Neutrophil (primary cell): ENCODE measurements around the gene TIMM8B.
"Not testable (repeated sequence)": the region's sequence is repeated elsewhere in the genome, so short reads cannot be mapped to it uniquely, and the experiment has no call there.

Experiments
- H3K27ac ChIP-seq: fragments of 200-600 bp; sonication (generic); 2 replicates; pipeline ENCODE4 v1.5.1; 2016; ENCODE audit warnings: mild to moderate bottlenecking, moderate library complexity
- H3K27me3 ChIP-seq: fragments of 200-600 bp; sonication (generic); 2 replicates; pipeline ENCODE4 v1.6.0; 2016; ENCODE audit warnings: mild to moderate bottlenecking
- H3K36me3 ChIP-seq: fragments of 200-600 bp; sonication (generic); 2 replicates; pipeline ENCODE4 v1.5.1; 2017
- H3K4me1 ChIP-seq, 2 experiments: fragments of 200-600 bp in 1 of 2; sonication (generic) in 1 of 2; 1 replicate in 1 of 2; 2 replicates in 1 of 2; pipeline versions ENCODE4 v1.5.1 to v1.6.1; 2013 to 2016; ENCODE audit warnings: low read depth in 1 of 2, low read length in 1 of 2, mild to moderate bottlenecking in 1 of 2, moderate library complexity in 1 of 2; ENCODE audit not compliant: control insufficient read depth in 1 of 2, insufficient read depth in 1 of 2
- H3K4me3 ChIP-seq, 2 experiments: fragments of 200-600 bp in 1 of 2; sonication (generic) in 1 of 2; 1 replicate in 1 of 2; 2 replicates in 1 of 2; pipeline ENCODE4 v1.5.1; 2013 to 2016; ENCODE audit warnings: low read depth in 1 of 2, low read length in 1 of 2, mild to moderate bottlenecking in 1 of 2, moderate library complexity in 1 of 2
- H3K9me3 ChIP-seq: fragments of 200-600 bp; sonication (generic); 2 replicates; pipeline ENCODE4 v1.5.1; 2016
- CTCF ChIP-seq: fragments of 200-600 bp; sonication (generic); IDR thresholded peaks from 2 replicates; pipeline ENCODE4 v1.5.1; 2016; ENCODE audit warnings: antibody characterized with exemption

The TIMM8B gene

GRCh38 chr11:112097734-112098528 lies 11.4 kb upstream of the TIMM8B start:
- H3K4me3 ChIP-seq: no peak overlapping the region
- no peaks in the 10 kb centered on the region for H3K27me3 ChIP-seq
- H3K9me3 ChIP-seq: no peaks in the 10 kb centered on the region
- no peak overlapping the region for H3K27ac ChIP-seq
- H3K36me3 ChIP-seq: peaks cover 40% of the 10 kb centered on the region
- no peak for TF ChIP-seq CTCF
- H3K4me1 ChIP-seq: peaks cover 0 to 5% of the 10 kb centered on the region in 2 experiments

GRCh38 chr11:112096194-112096593 lies 9.6 kb upstream of the TIMM8B start:
- no peak for TF ChIP-seq CTCF
- H3K36me3 ChIP-seq: peaks cover 58% of the 10 kb centered on the region
- no peaks in the 10 kb centered on the region for H3K27me3 ChIP-seq
- H3K4me3 ChIP-seq: no peak overlapping the region
- H3K27ac ChIP-seq: no peak overlapping the region
- H3K4me1 ChIP-seq: peaks cover 0 to 2% of the 10 kb centered on the region in 2 experiments
- no peaks in the 10 kb centered on the region for H3K9me3 ChIP-seq

GRCh38 chr11:112095302-112095701 lies 8.7 kb upstream of the TIMM8B start:
- H3K4me1 ChIP-seq, H3K4me3 ChIP-seq, H3K27me3 ChIP-seq, H3K9me3 ChIP-seq, H3K27ac ChIP-seq: not testable (repeated sequence)
- H3K36me3 ChIP-seq: peaks cover 67% of the 10 kb centered on the region

- H3K36me3 ChIP-seq: peaks cover 74% of the 10 kb centered on the region
- H3K4me3 ChIP-seq: peak overlapping the region; percentile 86 to 95
- H3K27ac ChIP-seq: peak overlapping the region; percentile 80
- no peak for TF ChIP-seq CTCF
- H3K4me1 ChIP-seq: peaks cover 16 to 22% of the 10 kb centered on the region in 2 experiments
- H3K9me3 ChIP-seq: no peaks in the 10 kb centered on the region
- H3K27me3 ChIP-seq: no peaks in the 10 kb centered on the region
Measured at GRCh38 chr11:112087212-112087611, 656 bp upstream of the TIMM8B start.

- H3K9me3 ChIP-seq: no peaks in the 10 kb centered on the region
- TF ChIP-seq CTCF: no peak
- H3K27me3 ChIP-seq: no peaks in the 10 kb centered on the region
- peak overlapping the region; percentile 86 to 95 for H3K4me3 ChIP-seq
- H3K27ac ChIP-seq: peak overlapping the region; percentile 80
- peaks cover 71% of the 10 kb centered on the region for H3K36me3 ChIP-seq
- H3K4me1 ChIP-seq: peaks cover 16 to 22% of the 10 kb centered on the region in 2 experiments
Measured at GRCh38 chr11:112085822-112086421, 634 bp downstream of the TIMM8B start.

- TF ChIP-seq CTCF: no peak
- Histone ChIP-seq H3K36me3 (peaks cover 58% of the 10 kb centered on the region), H3K9me3 (no peaks in the 10 kb centered on the region)
Measured at GRCh38 chr11:112082729-112083128, 3.8 kb downstream of the TIMM8B start.

More at GRCh38 chr11:112082729-112083128, 3.8 kb downstream of the TIMM8B start:
- no peak overlapping the region for H3K27ac ChIP-seq
- peaks cover 16 to 20% of the 10 kb centered on the region in 2 experiments for H3K4me1 ChIP-seq
- no peak overlapping the region for H3K4me3 ChIP-seq
- H3K27me3 ChIP-seq: no peaks in the 10 kb centered on the region
